Cardiac fibroblast (primary cell): ENCODE data around the gene RIMOC1.
"Not testable (repeated sequence)": the region's sequence is repeated elsewhere in the genome, so short reads cannot be mapped to it uniquely, and the experiment has no call there.

Source experiments
- DNase-seq, 2 donors: peaks; one replicate each; pipeline versions ENCODE4 v3.0.0 to v3.0.0-alpha.2; 2010; ENCODE audit warnings: low read depth in 2 of 2
- H3K4me3 ChIP-seq, 2 donors: replicated peaks in 1 of 2; 1 replicate in 1 of 2; 2 replicates in 1 of 2; pipeline ENCODE4 v1.5.1; 2011; ENCODE audit warnings: low read depth in 2 of 2, low read length in 2 of 2, mild to moderate bottlenecking in 2 of 2, moderate library complexity in 1 of 2
- CTCF ChIP-seq: IDR thresholded peaks from one replicate; pipeline ENCODE4 v1.5.1; 2011; ENCODE audit warnings: low read depth, mild to moderate bottlenecking, low read length, inconsistent platforms

The RIMOC1 gene

GRCh38 chr5:41925555-41925951 lies 21.4 kb downstream of the RIMOC1 start:
- no peak for TF ChIP-seq CTCF
- H3K4me3 ChIP-seq, result peak overlapping the region; percentile 67 to 68
- DNase-seq, result peak; percentile 49 to 53

GRCh38 chr5:41927604-41928003 lies 23.5 kb downstream of the RIMOC1 start:
- DNase-seq, result no peak
- no peak overlapping the region for H3K4me3 ChIP-seq
- no peak for TF ChIP-seq CTCF

GRCh38 chr5:41929035-41929434 lies 24.9 kb downstream of the RIMOC1 start:
- TF ChIP-seq CTCF, result no peak
- DNase-seq, result no peak
- no peak overlapping the region for H3K4me3 ChIP-seq

- H3K4me3 ChIP-seq, result no peak overlapping the region
- TF ChIP-seq CTCF, result no peak
- DNase-seq, result no peak
Observed at GRCh38 chr5:41932770-41933169, 28.6 kb downstream of the RIMOC1 start.

GRCh38 chr5:41935544-41935943 lies 31.4 kb downstream of the RIMOC1 start:
- TF ChIP-seq CTCF, result no peak
- no peak for DNase-seq
- no peak overlapping the region for H3K4me3 ChIP-seq

GRCh38 chr5:41940641-41941040 lies 36.5 kb downstream of the RIMOC1 start:
- peak in 1 of 2 donors; percentile 3 for DNase-seq
- no peak for TF ChIP-seq CTCF
- no peak overlapping the region for H3K4me3 ChIP-seq

- not testable (repeated sequence) for DNase-seq, H3K4me3 ChIP-seq
Observed at GRCh38 chr5:41945332-41945955, 41.3 kb downstream of the RIMOC1 start.
